ENCODE data around the gene CCDC90B. TPM values are rescaled to one million over a fixed set of nuclear protein-coding genes. Genes with fewer than 3 reads are reported as not detected.

The CCDC90B gene
- total and polyA plus RNA-seq, 2 of the 8 experiments (the other 6 are each of a cell fraction or from before 2014, with no cell fraction given): 21.8 to 54.5 TPM

Small RNAs within 50 kb of the gene (small RNA-seq; reads per million reads assigned to genes)
- gene AP000873.5 (ENCODE audit: insufficient read depth): not detected

Other genes starting within 250 kb of the CCDC90B start
- 9.2 and 11.7 TPM in 2 replicates for gene RAB30, start 214.5 kb downstream of the CCDC90B start, total RNA-seq (2021; fragmentation: NEBNext Ultra II Directional; extraction: Animal tissue kit (Norgen Biotek cat#: 25700))
- gene RAB30, start 214.5 kb downstream of the CCDC90B start, polyA plus RNA-seq (2011; rRNA removed): 1.2 and 1.6 TPM in 2 replicates
- 47.1 and 47.7 TPM in 2 replicates for gene PCF11, start 129.2 kb downstream of the CCDC90B start, total RNA-seq (2021; fragmentation: NEBNext Ultra II Directional; extraction: Animal tissue kit (Norgen Biotek cat#: 25700))
- 23.5 and 25.1 TPM in 2 replicates for gene PCF11, start 129.2 kb downstream of the CCDC90B start, polyA plus RNA-seq (2011; rRNA removed)
- 5.5 and 5.6 TPM in 2 replicates for gene ANKRD42, start 92.7 kb downstream of the CCDC90B start, total RNA-seq (2021; fragmentation: NEBNext Ultra II Directional; extraction: Animal tissue kit (Norgen Biotek cat#: 25700))
- 1.4 and 2.0 TPM in 2 replicates for gene ANKRD42, start 92.7 kb downstream of the CCDC90B start, polyA plus RNA-seq (2011; rRNA removed)

Data from H1 (cell line).